PC-3 (cell line): ENCODE data around the gene PSD. TPM values are rescaled to one million over a fixed set of nuclear protein-coding genes. Genes with fewer than 3 reads are reported as not detected.

Experiments
- ATAC-seq: fragments of 200-7000 bp; cut with Tn5 transposase; 2 replicates; pipeline ENCODE4 v1.9.1; 2020; ENCODE audit warnings: mild to moderate bottlenecking, moderate library complexity
- BruUV-seq: library from RNA; stranded (reverse); fragments of 400-500 nt; replicated peaks from 2 replicates; lab custom pipeline; 2021; lab: Mats Ljungman, UMichigan
- CTCF ChIA-PET: fragments of 300-600 bp; sonication (Branson Sonifier 250); formaldehyde crosslinking; loops from one replicate; lab custom pipeline; 2022; ENCODE audit warnings: antibody characterized with exemption; lab: Charles Lee
- POLR2A ChIA-PET: fragments of 300-600 bp; sonication (Branson Sonifier 250); formaldehyde crosslinking; loops from one replicate; lab custom pipeline; 2022; ENCODE audit warnings: antibody characterized with exemption; ENCODE audit not compliant: unreplicated experiment; lab: Charles Lee
- DNase-seq: peaks from one replicate; pipeline ENCODE4 v3.0.0-alpha.2; 2015
- H2AFZ ChIP-seq: fragments of 300-600 bp; sonication (generic); 2 replicates; pipeline ENCODE4 v1.6.0; 2016; ENCODE audit warnings: antibody characterized with exemption, low read length
- H3F3A ChIP-seq: fragments of 300-600 bp; sonication (generic); one replicate; pipeline ENCODE4 v1.6.0; 2017; ENCODE audit warnings: antibody characterized with exemption, low read length, control low read depth, mild to moderate bottlenecking; ENCODE audit not compliant: unreplicated experiment
- H3K27ac ChIP-seq: fragments of 300-600 bp; sonication (generic); 2 replicates; pipeline ENCODE4 v1.5.1; 2016; ENCODE audit warnings: mild to moderate bottlenecking, low read length
- H3K27me3 ChIP-seq: fragments of 300-600 bp; sonication (generic); 2 replicates; pipeline ENCODE4 v1.6.1; 2016; ENCODE audit warnings: low read length, mixed read lengths
- H3K36me3 ChIP-seq: fragments of 300-600 bp; sonication (generic); 2 replicates; pipeline ENCODE4 v1.6.1; 2016; ENCODE audit warnings: low read depth, mixed run types, low read length, mixed read lengths
- H3K4me1 ChIP-seq: fragments of 300-600 bp; sonication (generic); 2 replicates; pipeline ENCODE4 v1.5.1; 2016; ENCODE audit warnings: low read length; ENCODE audit not compliant: insufficient read depth
- H3K4me2 ChIP-seq: fragments of 300-600 bp; sonication (generic); 2 replicates; pipeline ENCODE4 v1.6.0; 2016; ENCODE audit warnings: low read length
- H3K4me3 ChIP-seq: fragments of 300-600 bp; sonication (generic); 2 replicates; pipeline ENCODE4 v1.5.1; 2016; ENCODE audit warnings: mild to moderate bottlenecking, low read length, mixed read lengths
- H3K79me2 ChIP-seq: fragments of 300-600 bp; sonication (generic); 2 replicates; pipeline ENCODE4 v1.6.1; 2017; ENCODE audit warnings: low read length, mixed read lengths
- H3K9ac ChIP-seq: fragments of 300-600 bp; sonication (generic); 2 replicates; pipeline ENCODE4 v1.6.0; 2016; ENCODE audit warnings: mild to moderate bottlenecking, low read length
- H3K9me2 ChIP-seq: fragments of 300-600 bp; sonication (generic); replicated peaks from 2 replicates; pipeline ENCODE4 v1.6.1; 2016; ENCODE audit warnings: mixed run types, low read length, mixed read lengths
- H3K9me3 ChIP-seq: fragments of 300-600 bp; sonication (generic); 2 replicates; pipeline ENCODE4 v1.6.1; 2016; ENCODE audit warnings: low read length, mixed read lengths
- H4K20me1 ChIP-seq: fragments of 300-600 bp; sonication (generic); 2 replicates; pipeline ENCODE4 v1.6.1; 2016; ENCODE audit warnings: low read length, mixed read lengths
- EZH2 ChIP-seq: fragments of 300-600 bp; sonication (generic); IDR thresholded peaks from one replicate; pipeline ENCODE4 v1.6.1; 2017; ENCODE audit warnings: antibody characterized with exemption, mild to moderate bottlenecking, low read length; ENCODE audit not compliant: unreplicated experiment
- EZH2phosphoT487 ChIP-seq: fragments of 300-600 bp; sonication (generic); IDR thresholded peaks from 2 replicates; pipeline ENCODE4 v1.6.1; 2018; ENCODE audit warnings: mild to moderate bottlenecking, antibody characterized with exemption, low read length, borderline replicate concordance
- intact Hi-C: fragments of 100-400 bp; cut with micrococcal nuclease; formaldehyde crosslinking; loops from 2 replicates; pipeline ENCODE4 v1.9.0; 2023
- total RNA-seq: library from RNA; depleted of rRNA; stranded (reverse); fragments of >200 nt; gene quantifications from 2 replicates; pipeline ENCODE4 v1.2.3, GENCODE V29; 2014
- TF ChIP-seq, protein P1 (sequence below): fragments of 300-600 bp; sonication (generic); conservative IDR thresholded peaks from 2 replicates; pipeline ENCODE4 v1.5.1; 2017; ENCODE audit warnings: antibody characterized with exemption, low read depth, mild to moderate bottlenecking, low read length

PSD gene
- total RNA-seq, 1 experiment from 2014 or later, result 0.22 TPM

- H3K9ac ChIP-seq, result no peak overlapping the region
- H3K9me3 ChIP-seq, result no peaks in the 10 kb centered on the region
- no peaks in the 10 kb centered on the region for H3K79me2 ChIP-seq
- intact Hi-C loops, result no loop called here
- ChIA-PET CTCF (no interaction called here), POLR2A (interaction anchor here (0.5 kb wide), 1 partner anchor 102 kb away, joined by 5 read pairs; no protein-coding TSS in a partner anchor)
- H2AFZ ChIP-seq, result no peak overlapping the region
- TF ChIP-seq EZH2phosphoT487 (no peak), EZH2 (no peak)
- TF ChIP-seq, protein P1, sequence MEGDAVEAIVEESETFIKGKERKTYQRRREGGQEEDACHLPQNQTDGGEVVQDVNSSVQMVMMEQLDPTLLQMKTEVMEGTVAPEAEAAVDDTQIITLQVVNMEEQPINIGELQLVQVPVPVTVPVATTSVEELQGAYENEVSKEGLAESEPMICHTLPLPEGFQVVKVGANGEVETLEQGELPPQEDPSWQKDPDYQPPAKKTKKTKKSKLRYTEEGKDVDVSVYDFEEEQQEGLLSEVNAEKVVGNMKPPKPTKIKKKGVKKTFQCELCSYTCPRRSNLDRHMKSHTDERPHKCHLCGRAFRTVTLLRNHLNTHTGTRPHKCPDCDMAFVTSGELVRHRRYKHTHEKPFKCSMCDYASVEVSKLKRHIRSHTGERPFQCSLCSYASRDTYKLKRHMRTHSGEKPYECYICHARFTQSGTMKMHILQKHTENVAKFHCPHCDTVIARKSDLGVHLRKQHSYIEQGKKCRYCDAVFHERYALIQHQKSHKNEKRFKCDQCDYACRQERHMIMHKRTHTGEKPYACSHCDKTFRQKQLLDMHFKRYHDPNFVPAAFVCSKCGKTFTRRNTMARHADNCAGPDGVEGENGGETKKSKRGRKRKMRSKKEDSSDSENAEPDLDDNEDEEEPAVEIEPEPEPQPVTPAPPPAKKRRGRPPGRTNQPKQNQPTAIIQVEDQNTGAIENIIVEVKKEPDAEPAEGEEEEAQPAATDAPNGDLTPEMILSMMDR, result no peak
- no peaks in the 10 kb centered on the region for H3F3A ChIP-seq
- no peak overlapping the region for H3K4me2 ChIP-seq
- H3K36me3 ChIP-seq, result no peaks in the 10 kb centered on the region
- H3K9me2 ChIP-seq, result no peaks in the 10 kb centered on the region
- BruUV-seq, result no TSS peak
- peaks cover 8% of the 10 kb centered on the region; the same call in 1 of the 2 replicates for H3K27me3 ChIP-seq
- ATAC-seq (no peak), DNase-seq (no peak)
- H4K20me1 ChIP-seq, result no peaks in the 10 kb centered on the region
- no peak overlapping the region for H3K27ac ChIP-seq
- no peaks in the 10 kb centered on the region for H3K4me1 ChIP-seq
- H3K4me3 ChIP-seq, result no peak overlapping the region
These were observed 11.0 kb downstream of the PSD start for GRCh38 chr10:102407425-102408130.

DNA sequence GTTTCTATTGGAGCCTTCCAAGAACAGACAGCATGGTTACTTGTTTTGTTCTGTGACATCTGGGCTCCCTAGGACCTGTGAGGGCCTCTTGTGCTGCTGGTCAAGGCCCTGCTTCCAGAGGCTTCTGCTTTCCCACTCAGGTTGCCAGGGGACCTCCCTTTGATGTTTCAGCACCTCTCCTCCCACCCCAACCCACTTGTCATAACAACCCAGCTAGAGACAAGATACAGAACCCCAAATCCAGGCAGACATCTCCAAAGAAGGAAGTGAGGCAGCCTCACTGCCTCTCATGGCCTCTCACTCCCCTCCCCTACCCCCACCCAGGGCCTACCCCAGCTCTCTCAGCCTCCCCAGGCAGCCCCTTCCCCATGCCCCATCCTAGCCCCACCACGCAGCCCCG is 11.8 kb downstream of the PSD start:
- no peaks in the 10 kb centered on the region for H3K79me2 ChIP-seq
- DNase-seq, result no peak
- no peaks in the 10 kb centered on the region for H4K20me1 ChIP-seq
- no peaks in the 10 kb centered on the region for H3F3A ChIP-seq
- no peak overlapping the region for H3K4me2 ChIP-seq
- ChIA-PET CTCF (no interaction called here), POLR2A (interaction anchor here (0.5 kb wide), 1 partner anchor 103 kb away, joined by 5 read pairs; no protein-coding TSS in a partner anchor)
- TF ChIP-seq, protein P1, result no peak
- TF ChIP-seq EZH2 (no peak), EZH2phosphoT487 (no peak)
- H3K27ac ChIP-seq, result no peak overlapping the region
- H3K9me2 ChIP-seq, result no peaks in the 10 kb centered on the region
- intact Hi-C loops, result no loop called here
- H3K4me1 ChIP-seq, result peaks cover 6% of the 10 kb centered on the region
- ATAC-seq, result no peak
- no peaks in the 10 kb centered on the region for H3K9me3 ChIP-seq
- no peak overlapping the region for H3K9ac ChIP-seq
- no peak overlapping the region for H2AFZ ChIP-seq
- no peak overlapping the region for H3K4me3 ChIP-seq
- peaks cover 8% of the 10 kb centered on the region; the same call in 1 of the 2 replicates for H3K27me3 ChIP-seq
- no peaks in the 10 kb centered on the region; the same call in 1 of the 2 replicates for H3K36me3 ChIP-seq
- no TSS peak for BruUV-seq

DNA sequence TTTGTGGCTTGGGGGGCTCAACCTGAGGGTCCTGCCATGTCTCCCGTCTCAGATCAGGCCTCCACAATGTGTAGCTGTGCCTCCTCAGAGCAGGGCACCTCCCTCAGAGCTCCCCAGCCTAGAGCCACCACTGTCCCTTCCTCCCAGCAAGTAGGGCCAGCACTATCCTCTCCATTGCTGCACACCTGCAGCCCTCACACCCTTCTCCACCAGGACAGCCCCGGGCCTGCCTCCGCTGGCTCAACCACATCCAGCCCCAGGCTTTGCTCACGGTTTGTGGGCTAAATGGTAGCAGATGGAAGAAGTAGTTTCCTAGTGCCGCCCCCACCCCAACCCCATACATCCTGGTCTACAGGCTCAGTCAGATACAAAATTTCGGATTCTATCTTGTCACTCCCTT is 13.0 kb downstream of the PSD start:
- Histone ChIP-seq H3K27ac (no peak overlapping the region), H3K79me2 (no peaks in the 10 kb centered on the region), H3F3A (no peaks in the 10 kb centered on the region), H3K4me2 (no peak overlapping the region), H3K9me3 (no peaks in the 10 kb centered on the region), H3K27me3 (peaks cover 8% of the 10 kb centered on the region; the same call in 1 of the 2 replicates), H3K36me3 (no peaks in the 10 kb centered on the region; the same call in 1 of the 2 replicates), H3K4me1 (peaks cover 17% of the 10 kb centered on the region), H3K9me2 (no peaks in the 10 kb centered on the region), H3K4me3 (no peak overlapping the region), H4K20me1 (no peaks in the 10 kb centered on the region), H2AFZ (no peak overlapping the region), H3K9ac (no peak overlapping the region)
- CTCF ChIA-PET, result no interaction called here
- intact Hi-C loops, result no loop called here
- no TSS peak for BruUV-seq
- POLR2A ChIA-PET, result no interaction called here
- TF ChIP-seq EZH2phosphoT487, result no peak
- TF ChIP-seq EZH2, result no peak
- TF ChIP-seq, protein P1, result no peak
- DNase-seq (no peak), ATAC-seq (no peak)
